Activated CD4-positive, alpha-beta memory T cell treated with anti-CD3 and anti-CD28 coated beads, Interleukin-2, amount 10 ng/mL, durations not matched to agents 7 days and 5 days (primary cell): ENCODE results near the gene SMAGP. TPM values are rescaled to one million over a fixed set of nuclear protein-coding genes. Genes with fewer than 3 reads are reported as not detected.
A peak's percentile ranks its signal among the peaks of the same experiment; 100 is the strongest.
"Not testable (repeated sequence)": the region's sequence is repeated elsewhere in the genome, so short reads cannot be mapped to it uniquely, and the experiment has no call there.

Source experiments
- CTCF ChIA-PET: fragments of 350-600 bp; sonication (Branson Sonifier 250); formaldehyde crosslinking; loops from one replicate; lab custom pipeline; 2021; ENCODE audit warnings: antibody characterized with exemption, inconsistent platforms; lab: Charles Lee
- POLR2A ChIA-PET: fragments of 350-600 bp; sonication (Branson Sonifier 250); formaldehyde crosslinking; loops from one replicate; lab custom pipeline; 2021; ENCODE audit warnings: antibody characterized with exemption; lab: Charles Lee
- DNase-seq: peaks from one replicate; pipeline ENCODE4 v3.0.0-alpha.2; 2020
- H3K27ac Mint-ChIP-seq: one replicate; pipeline ENCODE4 v1.8.0; 2021; ENCODE audit warnings: mild to moderate bottlenecking, mixed read lengths
- H3K27me3 Mint-ChIP-seq: one replicate; pipeline ENCODE4 v1.8.0; 2021; ENCODE audit warnings: mixed read lengths
- H3K36me3 Mint-ChIP-seq: one replicate; pipeline ENCODE4 v1.8.0; 2021; ENCODE audit warnings: low read depth, mixed read lengths
- H3K4me1 Mint-ChIP-seq: one replicate; pipeline ENCODE4 v1.8.0; 2021; ENCODE audit warnings: mixed read lengths
- H3K4me3 Mint-ChIP-seq: one replicate; pipeline ENCODE4 v1.8.0; 2021; ENCODE audit warnings: mild to moderate bottlenecking, mixed read lengths
- H3K9me3 Mint-ChIP-seq: one replicate; pipeline ENCODE4 v1.8.0; 2021; ENCODE audit warnings: mixed read lengths
- total RNA-seq, 2 experiments: library from RNA; stranded (reverse); gene quantifications; one replicate each; pipeline ENCODE4 v1.2.3, GENCODE V29; 2021

Gene SMAGP
- total RNA-seq, 2 experiments from 2014 or later, result 1.8 to 3.1 TPM

GRCh38 chr12:51238037-51238509, 32.1 kb downstream of the SMAGP start:
- Mint-ChIP-seq H3K4me3 (peak overlapping the region; percentile 93), H3K9me3 (no peaks in the 10 kb centered on the region), H3K4me1 (peaks cover 37% of the 10 kb centered on the region), H3K36me3 (peaks cover 39% of the 10 kb centered on the region), H3K27me3 (peaks cover 4% of the 10 kb centered on the region), H3K27ac (peak overlapping the region; percentile 98)
- ChIA-PET POLR2A (interaction anchor here (0.5 to 4.9 kb wide), 30 partner anchors 8 to 473 kb away, joined by 3 to 68 read pairs (median 6); partner anchors contain the start of genes ATF1, BIN2, CSRNP2 and LETMD1), CTCF (interaction anchor here (1.0 to 2.3 kb wide), 8 partner anchors 12 to 473 kb away, joined by 3 to 17 read pairs (median 4); partner anchors contain the start of gene POU6F1)
- no peak for DNase-seq

- H3K4me3 Mint-ChIP-seq, result no peak overlapping the region
- no peak for DNase-seq
- no peak overlapping the region for H3K27ac Mint-ChIP-seq
- H3K27me3 Mint-ChIP-seq, result peaks cover 6% of the 10 kb centered on the region
- H3K4me1 Mint-ChIP-seq, result peaks cover 13% of the 10 kb centered on the region
- peaks cover 7% of the 10 kb centered on the region for H3K36me3 Mint-ChIP-seq
- no peaks in the 10 kb centered on the region for H3K9me3 Mint-ChIP-seq
- ChIA-PET CTCF (no interaction called here), POLR2A (no interaction called here)
Measured at GRCh38 chr12:51234530-51234929, 35.7 kb downstream of the SMAGP start.

GRCh38 chr12:51232642-51233041, 37.6 kb downstream of the SMAGP start:
- CTCF ChIA-PET, result no interaction called here

GRCh38 chr12:51229116-51229809, 41.0 kb downstream of the SMAGP start:
- H3K27me3 Mint-ChIP-seq, result peaks cover 2% of the 10 kb centered on the region
- H3K4me1 Mint-ChIP-seq, result no peaks in the 10 kb centered on the region
- no peaks in the 10 kb centered on the region for H3K36me3 Mint-ChIP-seq
- POLR2A ChIA-PET, result interaction anchor here (1.5 to 2.8 kb wide), 2 partner anchors 9 to 11 kb away, joined by 6 to 11 read pairs; partner anchors contain the start of genes DAZAP2 and POU6F1
- no peak for DNase-seq
- H3K9me3 Mint-ChIP-seq, result no peaks in the 10 kb centered on the region
- no peak overlapping the region for H3K4me3 Mint-ChIP-seq
- CTCF ChIA-PET, result interaction anchor here (1.5 to 3.1 kb wide), 2 partner anchors 11 to 18 kb away, joined by 3 to 18 read pairs; partner anchors contain the start of gene POU6F1
- no peak overlapping the region for H3K27ac Mint-ChIP-seq

More at GRCh38 chr12:51232642-51233041, 37.6 kb downstream of the SMAGP start:
- Mint-ChIP-seq H3K4me1 (peaks cover 4% of the 10 kb centered on the region), H3K4me3 (no peak overlapping the region), H3K9me3 (no peaks in the 10 kb centered on the region), H3K27ac (no peak overlapping the region), H3K36me3 (no peaks in the 10 kb centered on the region), H3K27me3 (peaks cover 6% of the 10 kb centered on the region)
- POLR2A ChIA-PET, result interaction anchor here (1.0 kb wide), 1 partner anchor 20 kb away, joined by 3 read pairs; no protein-coding TSS in a partner anchor
- DNase-seq, result no peak

GRCh38 chr12:51227962-51228361, 42.3 kb downstream of the SMAGP start:
- Mint-ChIP-seq H3K27ac (no peak overlapping the region), H3K4me3 (no peak overlapping the region), H3K9me3 (no peaks in the 10 kb centered on the region), H3K27me3 (peaks cover 2% of the 10 kb centered on the region), H3K36me3 (no peaks in the 10 kb centered on the region), H3K4me1 (no peaks in the 10 kb centered on the region)
- ChIA-PET POLR2A (no interaction called here), CTCF (interaction anchor here (3.1 kb wide), 1 partner anchor 10 kb away, joined by 18 read pairs; the partner anchor contains the start of gene POU6F1)
- DNase-seq, result no peak

- H3K9me3 Mint-ChIP-seq, DNase-seq, H3K27me3 Mint-ChIP-seq, POLR2A ChIA-PET, H3K4me1 Mint-ChIP-seq, H3K4me3 Mint-ChIP-seq, H3K27ac Mint-ChIP-seq, H3K36me3 Mint-ChIP-seq: not testable (repeated sequence)
- CTCF ChIA-PET, result interaction anchor here (0.6 to 1.1 kb wide), 2 partner anchors 9 to 91 kb away, joined by 3 read pairs; partner anchors contain the start of gene POU6F1
Measured at GRCh38 chr12:51227112-51227511, 43.1 kb downstream of the SMAGP start.

- no peak for DNase-seq
- Mint-ChIP-seq H3K4me1 (no peaks in the 10 kb centered on the region), H3K4me3 (no peak overlapping the region), H3K9me3 (no peaks in the 10 kb centered on the region), H3K27ac (no peak overlapping the region), H3K27me3 (no peaks in the 10 kb centered on the region), H3K36me3 (no peaks in the 10 kb centered on the region)
- ChIA-PET POLR2A (no interaction called here), CTCF (no interaction called here)
Measured at GRCh38 chr12:51225771-51226170, 44.4 kb downstream of the SMAGP start.

GRCh38 chr12:51225234-51225633, 45.0 kb downstream of the SMAGP start:
- ChIA-PET POLR2A (no interaction called here), CTCF (no interaction called here)
- DNase-seq, result no peak
- no peak overlapping the region for H3K27ac Mint-ChIP-seq
- no peak overlapping the region for H3K4me3 Mint-ChIP-seq
- no peaks in the 10 kb centered on the region for H3K9me3 Mint-ChIP-seq
- no peaks in the 10 kb centered on the region for H3K36me3 Mint-ChIP-seq
- H3K4me1 Mint-ChIP-seq, result no peaks in the 10 kb centered on the region
- H3K27me3 Mint-ChIP-seq, result no peaks in the 10 kb centered on the region

GRCh38 chr12:51224625-51225024, 45.6 kb downstream of the SMAGP start:
- H3K27me3 Mint-ChIP-seq, result no peaks in the 10 kb centered on the region
- CTCF ChIA-PET, result no interaction called here
- no peak overlapping the region for H3K27ac Mint-ChIP-seq
- H3K9me3 Mint-ChIP-seq, result no peaks in the 10 kb centered on the region
- H3K36me3 Mint-ChIP-seq, result no peaks in the 10 kb centered on the region
- POLR2A ChIA-PET, result no interaction called here
- no peak overlapping the region for H3K4me3 Mint-ChIP-seq
- H3K4me1 Mint-ChIP-seq, result no peaks in the 10 kb centered on the region
- no peak for DNase-seq

- Mint-ChIP-seq H3K9me3 (no peaks in the 10 kb centered on the region), H3K36me3 (no peaks in the 10 kb centered on the region), H3K27me3 (no peaks in the 10 kb centered on the region), H3K4me1 (peaks cover 12% of the 10 kb centered on the region), H3K27ac (no peak overlapping the region), H3K4me3 (no peak overlapping the region)
- ChIA-PET CTCF (no interaction called here), POLR2A (no interaction called here)
- no peak for DNase-seq
Measured at GRCh38 chr12:51222461-51222860, 47.8 kb downstream of the SMAGP start.

GRCh38 chr12:51219857-51220256, 50.4 kb downstream of the SMAGP start:
- H3K4me3 Mint-ChIP-seq, CTCF ChIA-PET, H3K36me3 Mint-ChIP-seq, H3K27ac Mint-ChIP-seq, DNase-seq, H3K9me3 Mint-ChIP-seq, H3K27me3 Mint-ChIP-seq: not testable (repeated sequence)
- H3K4me1 Mint-ChIP-seq, result peaks cover 16% of the 10 kb centered on the region
- POLR2A ChIA-PET, result interaction anchor here (1.5 kb wide), 1 partner anchor 19 kb away, joined by 4 read pairs; the partner anchor contains the start of gene DAZAP2

GRCh38 chr12:51219322-51219721, 50.9 kb downstream of the SMAGP start:
- no peak overlapping the region for H3K27ac Mint-ChIP-seq
- ChIA-PET CTCF (interaction anchor here (1.2 to 3.1 kb wide), 4 partner anchors 19 to 194 kb away, joined by 4 to 17 read pairs (median 4); partner anchors contain the start of genes DAZAP2, SLC11A2 and SMAGP), POLR2A (interaction anchor here (2.0 to 5.2 kb wide), 4 partner anchors 20 to 171 kb away, joined by 11 to 68 read pairs (median 16); partner anchors contain the start of genes BIN2, DAZAP2 and LETMD1)
- H3K27me3 Mint-ChIP-seq, result no peaks in the 10 kb centered on the region
- H3K4me3 Mint-ChIP-seq, result peak overlapping the region; percentile 50
- no peak for DNase-seq
- peaks cover 2% of the 10 kb centered on the region for H3K36me3 Mint-ChIP-seq
- peaks cover 16% of the 10 kb centered on the region for H3K4me1 Mint-ChIP-seq
- no peaks in the 10 kb centered on the region for H3K9me3 Mint-ChIP-seq

- ChIA-PET POLR2A (interaction anchor here (0.7 to 5.2 kb wide), 16 partner anchors 11 to 714 kb away, joined by 3 to 68 read pairs (median 6); partner anchors contain the start of genes ATF1, BIN2, CSRNP2 and DAZAP2), CTCF (interaction anchor here (0.5 to 3.3 kb wide), 17 partner anchors 8 to 453 kb away, joined by 3 to 18 read pairs (median 3); partner anchors contain the start of genes DAZAP2, SLC11A2 and SMAGP)
- peak overlapping the region; percentile 79 for H3K4me3 Mint-ChIP-seq
- peaks cover 16% of the 10 kb centered on the region for H3K4me1 Mint-ChIP-seq
- DNase-seq, result no peak
- no peaks in the 10 kb centered on the region for H3K9me3 Mint-ChIP-seq
- H3K36me3 Mint-ChIP-seq, result peaks cover 2% of the 10 kb centered on the region
- H3K27me3 Mint-ChIP-seq, result no peaks in the 10 kb centered on the region
- H3K27ac Mint-ChIP-seq, result peak overlapping the region; percentile 65
Measured at GRCh38 chr12:51218607-51219161, 51.5 kb downstream of the SMAGP start.
